GM19099 (cell line): ENCODE data around the gene OTUD7B.

Experiments used
- POLR2A ChIP-seq: IDR thresholded peaks from 3 replicates; pipeline ENCODE4 v1.6.1; 2011; ENCODE audit warnings: low read depth; ENCODE audit not compliant: insufficient read length; ENCODE audit errors: extremely low read depth

Gene OTUD7B

GRCh38 chr1:149917571-149918144, 92.9 kb downstream of the OTUD7B start, which contains the start of gene SV2A:
SV2A (minus strand) TSS chr1:149917844; CDS start chr1:149913840, 4,004 bp downstream.
- peak; percentile 31 for TF ChIP-seq POLR2A

- no peak for TF ChIP-seq POLR2A
Observed at GRCh38 chr1:149916898-149917252, 93.7 kb downstream of the OTUD7B start.

GRCh38 chr1:149916193-149916897, 94.2 kb downstream of the OTUD7B start:
- no peak for TF ChIP-seq POLR2A

GRCh38 chr1:149915429-149916192, 94.9 kb downstream of the OTUD7B start:
- no peak for TF ChIP-seq POLR2A

- TF ChIP-seq POLR2A = no peak
Observed at GRCh38 chr1:149914545-149914944, 96.0 kb downstream of the OTUD7B start.

GRCh38 chr1:149906570-149907075, 103.9 kb downstream of the OTUD7B start:
- no peak for TF ChIP-seq POLR2A

GRCh38 chr1:149903836-149904491, 106.6 kb downstream of the OTUD7B start:
- no peak for TF ChIP-seq POLR2A

GRCh38 chr1:149899460-149900284, 110.9 kb downstream of the OTUD7B start, which contains the start of gene BOLA1:
BOLA1 (plus strand) TSS chr1:149899568; CDS start chr1:149900060, 492 bp downstream.
- peak; percentile 75 for TF ChIP-seq POLR2A

- TF ChIP-seq POLR2A = no peak
Observed at GRCh38 chr1:149896575-149896974, 114.0 kb downstream of the OTUD7B start.

GRCh38 chr1:149888999-149889289, 121.6 kb downstream of the OTUD7B start:
- no peak for TF ChIP-seq POLR2A

- TF ChIP-seq POLR2A = peak; percentile 93
Observed at GRCh38 chr1:149888247-149888998, 122.1 kb downstream of the OTUD7B start.
